Duodenal mucosa (tissue), 2 donors: Measurements from ENCODE around the gene EID3.

Experiments used
- H3K27ac ChIP-seq: one replicate; pipeline ENCODE4 v1.7.0; 2013; ENCODE audit warnings: low read depth, low read length
- H3K27me3 ChIP-seq, 2 donors: one replicate each; pipeline ENCODE4 v1.7.0; 2013; ENCODE audit warnings: low read length in 2 of 2, control low read depth in 1 of 2; ENCODE audit not compliant: insufficient read depth in 2 of 2, control insufficient read depth in 1 of 2
- H3K36me3 ChIP-seq, 2 donors: one replicate each; pipeline ENCODE4 v1.7.0; 2013; ENCODE audit warnings: low read length in 2 of 2, control low read depth in 1 of 2; ENCODE audit not compliant: insufficient read depth in 2 of 2, control insufficient read depth in 1 of 2
- H3K4me1 ChIP-seq, 2 donors: one replicate each; pipeline ENCODE4 v1.7.0; 2013; ENCODE audit warnings: low read length in 2 of 2, control low read depth in 1 of 2; ENCODE audit not compliant: insufficient read depth in 2 of 2, control insufficient read depth in 1 of 2
- H3K4me3 ChIP-seq, 2 donors: one replicate each; pipeline ENCODE4 v1.7.0; 2013; ENCODE audit warnings: low read length in 2 of 2, low read depth in 1 of 2
- H3K9ac ChIP-seq, 2 donors: one replicate each; pipeline ENCODE4 v1.7.0; 2013; ENCODE audit warnings: low read length in 2 of 2, low read depth in 1 of 2
- H3K9me3 ChIP-seq, 2 donors: one replicate each; pipeline ENCODE4 v1.7.0; 2013; ENCODE audit warnings: low read length in 2 of 2, control low read depth in 1 of 2; ENCODE audit not compliant: control insufficient read depth in 1 of 2

EID3 gene

GRCh38 chr12:104347374-104348075 lies 44.0 kb downstream of the EID3 start:
- Histone ChIP-seq H3K27ac (no peak overlapping the region), H3K4me1 (no peaks in the 10 kb centered on the region), H3K4me3 (no peak overlapping the region), H3K36me3 (peaks cover 28 to 71% of the 10 kb centered on the region in 2 donors), H3K9ac (no peak overlapping the region), H3K27me3 (no peaks in the 10 kb centered on the region), H3K9me3 (no peaks in the 10 kb centered on the region)

DNA sequence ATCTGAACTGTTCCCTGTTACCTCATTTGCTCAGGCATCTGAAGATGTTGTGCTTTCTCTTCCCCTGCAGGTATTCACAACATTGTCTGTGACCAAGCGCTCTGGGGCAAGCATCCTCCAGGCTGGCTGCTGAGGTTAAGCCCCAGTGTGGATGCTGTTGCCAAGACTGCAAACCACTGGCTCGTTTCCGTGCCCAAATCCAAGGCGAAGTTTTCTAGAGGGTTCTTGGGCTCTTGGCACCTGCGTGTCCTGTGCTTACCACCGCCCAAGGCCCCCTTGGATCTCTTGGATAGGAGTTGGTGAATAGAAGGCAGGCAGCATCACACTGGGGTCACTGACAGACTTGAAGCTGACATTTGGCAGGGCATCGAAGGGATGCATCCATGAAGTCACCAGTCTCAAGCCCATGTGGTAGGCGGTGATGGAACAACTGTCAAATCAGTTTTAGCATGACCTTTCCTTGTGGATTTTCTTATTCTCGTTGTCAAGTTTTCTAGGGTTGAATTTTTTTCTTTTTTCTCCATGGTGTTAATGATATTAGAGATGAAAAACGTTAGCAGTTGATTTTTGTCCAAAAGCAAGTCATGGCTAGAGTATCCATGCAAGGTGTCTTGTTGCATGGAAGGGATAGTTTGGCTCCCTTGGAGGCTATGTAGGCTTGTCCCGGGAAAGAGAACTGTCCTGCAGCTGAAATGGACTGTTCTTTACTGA lies 44.9 kb downstream of the EID3 start:
- H3K27me3 ChIP-seq, result no peaks in the 10 kb centered on the region
- peaks cover 21 to 62% of the 10 kb centered on the region in 2 donors for H3K36me3 ChIP-seq
- H3K27ac ChIP-seq, result no peak overlapping the region
- no peak overlapping the region for H3K9ac ChIP-seq
- no peaks in the 10 kb centered on the region for H3K9me3 ChIP-seq
- H3K4me3 ChIP-seq, result no peak overlapping the region
- no peaks in the 10 kb centered on the region for H3K4me1 ChIP-seq

- Histone ChIP-seq H3K9ac (no peak overlapping the region), H3K36me3 (peaks cover 21 to 62% of the 10 kb centered on the region in 2 donors), H3K27ac (no peak overlapping the region), H3K9me3 (no peaks in the 10 kb centered on the region), H3K4me3 (no peak overlapping the region), H3K4me1 (no peaks in the 10 kb centered on the region), H3K27me3 (no peaks in the 10 kb centered on the region)
Observed at GRCh38 chr12:104348994-104349494, 45.5 kb downstream of the EID3 start.

GRCh38 chr12:104350211-104351056 lies 46.9 kb downstream of the EID3 start:
- Histone ChIP-seq H3K4me1 (no peaks in the 10 kb centered on the region), H3K27me3 (no peaks in the 10 kb centered on the region), H3K27ac (no peak overlapping the region), H3K9me3 (no peaks in the 10 kb centered on the region), H3K36me3 (peaks cover 21 to 51% of the 10 kb centered on the region in 2 donors), H3K4me3 (no peak overlapping the region), H3K9ac (no peak overlapping the region)

GRCh38 chr12:104351057-104351983 lies 47.8 kb downstream of the EID3 start:
- Histone ChIP-seq H3K27ac (no peak overlapping the region), H3K4me1 (no peaks in the 10 kb centered on the region), H3K27me3 (no peaks in the 10 kb centered on the region), H3K9me3 (no peaks in the 10 kb centered on the region), H3K36me3 (peaks cover 21 to 44% of the 10 kb centered on the region in 2 donors), H3K4me3 (no peak overlapping the region), H3K9ac (no peak overlapping the region)

- H3K27ac ChIP-seq, result no peak overlapping the region
- H3K4me3 ChIP-seq, result no peak overlapping the region
- H3K36me3 ChIP-seq, result peaks cover 21 to 42% of the 10 kb centered on the region in 2 donors
- no peak overlapping the region for H3K9ac ChIP-seq
- no peaks in the 10 kb centered on the region for H3K4me1 ChIP-seq
- H3K9me3 ChIP-seq, result no peaks in the 10 kb centered on the region
- H3K27me3 ChIP-seq, result no peaks in the 10 kb centered on the region
Observed at GRCh38 chr12:104352106-104352713, 48.7 kb downstream of the EID3 start.

DNA sequence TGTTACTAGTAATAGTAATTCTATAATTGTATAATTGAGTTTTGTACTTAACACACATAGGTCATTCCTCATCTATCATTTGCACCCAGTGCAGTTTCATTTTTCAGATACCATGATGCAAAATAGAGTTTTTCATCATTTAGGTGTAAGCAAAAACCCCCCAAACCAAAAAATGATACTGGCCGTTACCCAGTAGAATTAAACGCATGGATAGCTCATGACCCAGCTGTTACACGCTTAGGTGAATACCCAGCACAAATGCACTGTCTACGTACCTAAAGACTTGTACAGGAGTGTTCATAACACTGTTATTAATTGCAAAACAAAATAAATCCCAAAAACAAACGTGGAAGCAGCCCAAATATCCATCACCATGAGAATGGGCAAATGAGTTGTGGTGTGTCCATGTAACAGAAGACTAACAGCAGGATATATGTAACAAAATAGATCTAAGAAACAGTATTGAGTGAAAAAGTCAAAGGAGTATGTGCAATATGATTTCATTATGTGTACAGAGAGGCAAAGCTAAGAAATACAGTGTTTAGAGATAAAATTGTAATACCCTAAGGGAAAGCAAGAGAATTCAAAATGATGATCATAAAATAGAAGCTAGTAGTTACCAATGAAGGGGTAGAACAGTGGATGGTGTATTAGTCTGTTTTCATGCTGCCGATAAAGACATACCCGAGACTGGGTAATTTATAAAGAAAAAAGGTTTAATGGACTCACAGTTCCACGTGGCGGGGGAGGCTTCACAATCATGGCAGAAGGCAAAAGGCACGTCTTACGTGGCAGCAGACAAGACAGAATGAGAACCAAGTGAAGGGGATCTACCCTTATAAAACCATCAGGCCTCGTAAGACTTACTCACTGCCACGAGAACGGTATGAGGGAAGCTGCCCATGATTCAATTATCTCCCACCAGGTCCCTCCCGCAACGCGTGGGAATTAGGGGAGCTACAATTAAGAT lies 49.8 kb downstream of the EID3 start:
- no peak overlapping the region for H3K9ac ChIP-seq
- H3K27ac ChIP-seq, result no peak overlapping the region
- H3K4me3 ChIP-seq, result no peak overlapping the region
- H3K9me3 ChIP-seq, result no peaks in the 10 kb centered on the region
- H3K27me3 ChIP-seq, result no peaks in the 10 kb centered on the region
- peaks cover 12 to 31% of the 10 kb centered on the region in 2 donors for H3K36me3 ChIP-seq
- H3K4me1 ChIP-seq, result no peaks in the 10 kb centered on the region

DNA sequence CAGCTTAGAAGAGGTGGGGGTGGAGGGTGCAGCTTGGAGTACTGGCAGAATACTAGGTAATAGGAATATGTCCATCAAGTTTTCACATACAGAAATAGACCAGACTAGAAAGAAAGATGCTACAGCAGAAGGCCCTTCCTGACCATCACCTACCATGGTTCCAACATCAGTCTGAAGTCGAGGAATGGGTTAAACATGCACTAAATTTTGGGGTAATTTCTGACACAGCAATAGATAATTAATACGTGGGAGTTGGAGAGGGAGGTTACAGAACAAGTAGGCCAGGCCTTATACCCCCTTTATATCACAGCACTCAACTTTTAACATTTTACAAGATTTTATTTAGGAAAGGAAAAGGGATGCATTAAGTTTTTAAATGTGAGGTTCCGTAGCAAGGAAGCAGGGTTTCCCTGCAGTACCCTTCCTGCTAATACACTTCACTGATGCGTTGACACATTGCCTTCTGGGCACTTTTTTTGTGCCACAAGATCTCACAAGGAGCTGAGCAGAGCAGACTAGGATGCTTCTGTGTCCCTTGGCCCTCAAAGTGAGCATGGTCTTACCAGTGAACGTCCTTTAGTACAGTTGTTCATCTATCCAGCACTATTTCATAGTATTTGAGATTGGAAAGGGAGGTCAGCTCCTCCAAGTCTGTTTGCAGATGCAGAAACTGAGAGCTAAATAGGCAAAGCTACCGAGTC lies 50.8 kb downstream of the EID3 start:
- no peak overlapping the region for H3K4me3 ChIP-seq
- no peaks in the 10 kb centered on the region for H3K27me3 ChIP-seq
- no peaks in the 10 kb centered on the region for H3K4me1 ChIP-seq
- H3K36me3 ChIP-seq, result peaks cover 4 to 22% of the 10 kb centered on the region in 2 donors
- no peak overlapping the region for H3K27ac ChIP-seq
- no peak overlapping the region for H3K9ac ChIP-seq
- no peaks in the 10 kb centered on the region for H3K9me3 ChIP-seq
